Measurements from ENCODE around the gene F2.
"Not testable (repeated sequence)": the region's sequence is repeated elsewhere in the genome, so short reads cannot be mapped to it uniquely, and the experiment has no call there.

F2 gene

GRCh38 chr11:46719048-46719542, at the start of gene F2:
Gene F2, plus strand, starts transcription at chr11:46719213. Its CDS starts 23 bp downstream, at chr11:46719236.
- no peak for DNase-seq

- DNase-seq: no peak
Observed at GRCh38 chr11:46669711-46670139, 49.3 kb upstream of the F2 start.

GRCh38 chr11:46670521-46670920, 48.5 kb upstream of the F2 start:
- DNase-seq: not testable (repeated sequence)

- no peak for DNase-seq
Observed at GRCh38 chr11:46671958-46672315, 47.1 kb upstream of the F2 start.

- no peak for DNase-seq
Observed at GRCh38 chr11:46672381-46672839, 46.6 kb upstream of the F2 start.

GRCh38 chr11:46673713-46674462, 45.1 kb upstream of the F2 start:
- no peak for DNase-seq

GRCh38 chr11:46674463-46675287, 44.3 kb upstream of the F2 start:
- DNase-seq: no peak

- no peak for DNase-seq
Observed at GRCh38 chr11:46675288-46675851, 43.6 kb upstream of the F2 start.

- no peak for DNase-seq
Observed at GRCh38 chr11:46675949-46676348, 43.1 kb upstream of the F2 start.

- no peak for DNase-seq
Observed at GRCh38 chr11:46676436-46677158, 42.4 kb upstream of the F2 start.

GRCh38 chr11:46677169-46677568, 41.8 kb upstream of the F2 start:
- no peak for DNase-seq

- DNase-seq: no peak
Observed at GRCh38 chr11:46677991-46678740, 40.8 kb upstream of the F2 start.

GRCh38 chr11:46678741-46679130, 40.3 kb upstream of the F2 start:
- DNase-seq: no peak

GRCh38 chr11:46679241-46680163, 39.5 kb upstream of the F2 start:
- no peak for DNase-seq

- no peak for DNase-seq
Observed at GRCh38 chr11:46680164-46680760, 38.8 kb upstream of the F2 start.

- no peak for DNase-seq
Observed at GRCh38 chr11:46680815-46681214, 38.2 kb upstream of the F2 start.

GRCh38 chr11:46681814-46682213, 37.2 kb upstream of the F2 start:
- no peak for DNase-seq

- DNase-seq: no peak
Observed at GRCh38 chr11:46682773-46683752, 36.0 kb upstream of the F2 start.

GRCh38 chr11:46684367-46684766, 34.6 kb upstream of the F2 start:
- DNase-seq: no peak

All from DMS79 (cell line).